GM21390 (cell line): Measurements from ENCODE around the gene IFI27L2.
A peak's percentile ranks its signal among the peaks of the same experiment; 100 is the strongest.
"Not testable (repeated sequence)": the region's sequence is repeated elsewhere in the genome, so short reads cannot be mapped to it uniquely, and the experiment has no call there.

Experiments used
- ATAC-seq: cut with Tn5 transposase; IDR thresholded peaks from one replicate; pipeline ENCODE4 v1.9.1; 2021; ENCODE audit not compliant: unreplicated experiment

The IFI27L2 gene

GRCh38 chr14:94129111-94129757, at the start of gene IFI27L2:
IFI27L2 (minus strand) TSS chr14:94129604; CDS start chr14:94129564, 40 bp downstream.
- peak; percentile 86 for ATAC-seq

- no peak for ATAC-seq
Observed at GRCh38 chr14:94177806-94178205, 48.4 kb upstream of the IFI27L2 start.

GRCh38 chr14:94176808-94177207, 47.4 kb upstream of the IFI27L2 start:
- ATAC-seq, result no peak

GRCh38 chr14:94175747-94176146, 46.3 kb upstream of the IFI27L2 start:
- no peak for ATAC-seq

- no peak for ATAC-seq
Observed at GRCh38 chr14:94175011-94175745, 45.8 kb upstream of the IFI27L2 start.

GRCh38 chr14:94174604-94175010, 45.2 kb upstream of the IFI27L2 start:
- ATAC-seq, result no peak

- peak; percentile 83 for ATAC-seq
Observed at GRCh38 chr14:94173885-94174603, 44.6 kb upstream of the IFI27L2 start, which contains the start of gene PPP4R4. PPP4R4 (plus strand) TSS chr14:94174322; CDS start chr14:94174466, 144 bp downstream.

- ATAC-seq, result peak; percentile 5
Observed at GRCh38 chr14:94173471-94173884, 44.1 kb upstream of the IFI27L2 start.

GRCh38 chr14:94172545-94172944, 43.1 kb upstream of the IFI27L2 start:
- no peak for ATAC-seq

GRCh38 chr14:94171208-94171607, 41.8 kb upstream of the IFI27L2 start:
- no peak for ATAC-seq

- no peak for ATAC-seq
Observed at GRCh38 chr14:94170136-94170535, 40.7 kb upstream of the IFI27L2 start.

- no peak for ATAC-seq
Observed at GRCh38 chr14:94165744-94166143, 36.3 kb upstream of the IFI27L2 start.

GRCh38 chr14:94164685-94165431, 35.5 kb upstream of the IFI27L2 start:
- ATAC-seq, result no peak

- no peak for ATAC-seq
Observed at GRCh38 chr14:94163796-94164195, 34.4 kb upstream of the IFI27L2 start.

- ATAC-seq, result no peak
Observed at GRCh38 chr14:94162466-94162865, 33.1 kb upstream of the IFI27L2 start.

- no peak for ATAC-seq
Observed at GRCh38 chr14:94161981-94162380, 32.6 kb upstream of the IFI27L2 start.

GRCh38 chr14:94161058-94161457, 31.7 kb upstream of the IFI27L2 start:
- no peak for ATAC-seq

- ATAC-seq, result no peak
Observed at GRCh38 chr14:94158239-94158883, 29.0 kb upstream of the IFI27L2 start.

- ATAC-seq, result no peak
Observed at GRCh38 chr14:94157197-94157596, 27.8 kb upstream of the IFI27L2 start.

- not testable (repeated sequence) for ATAC-seq
Observed at GRCh38 chr14:94156143-94156542, 26.7 kb upstream of the IFI27L2 start.
